HAP-1 (cell line): ENCODE data around the gene TMEM174.

Experiments
- DNase-seq, 2 experiments: peaks; one replicate each; pipeline ENCODE4 v3.0.0-alpha.2; 2016 to 2020; ENCODE audit warnings: low spot score in 2 of 2
- H3K27me3 ChIP-seq: fragments of 250-450 bp; sonication (Bioruptor Pico); 2 replicates; pipeline ENCODE4 v1.5.1; 2020; ENCODE audit warnings: low read depth, mild to moderate bottlenecking, moderate library complexity
- H3K36me3 ChIP-seq: fragments of 250-450 bp; sonication (Bioruptor Pico); replicated peaks from 2 replicates; pipeline ENCODE4 v1.5.1; 2020; ENCODE audit warnings: mild to moderate bottlenecking
- H3K4me1 ChIP-seq: fragments of 250-450 bp; sonication (Bioruptor Pico); 2 replicates; pipeline ENCODE4 v1.5.1; 2020; ENCODE audit warnings: mild to moderate bottlenecking
- H3K4me3 ChIP-seq: fragments of 250-450 bp; sonication (Bioruptor Pico); 2 replicates; pipeline ENCODE4 v1.5.1; 2020; ENCODE audit warnings: mild to moderate bottlenecking, moderate library complexity
- H3K9me3 ChIP-seq: fragments of 250-450 bp; sonication (Bioruptor Pico); 2 replicates; pipeline ENCODE4 v1.5.1; 2020; ENCODE audit warnings: mild to moderate bottlenecking, moderate library complexity
- in situ Hi-C: fragments of 300-500 bp; cut with MboI; formaldehyde crosslinking; loops from 3 replicates; pipeline ENCODE4 v1.14.3; 2020; ENCODE audit warnings: low sequenced_read_pairs, inconsistent platforms, mixed read lengths

Gene TMEM174, protein sequence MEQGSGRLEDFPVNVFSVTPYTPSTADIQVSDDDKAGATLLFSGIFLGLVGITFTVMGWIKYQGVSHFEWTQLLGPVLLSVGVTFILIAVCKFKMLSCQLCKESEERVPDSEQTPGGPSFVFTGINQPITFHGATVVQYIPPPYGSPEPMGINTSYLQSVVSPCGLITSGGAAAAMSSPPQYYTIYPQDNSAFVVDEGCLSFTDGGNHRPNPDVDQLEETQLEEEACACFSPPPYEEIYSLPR

DNA sequence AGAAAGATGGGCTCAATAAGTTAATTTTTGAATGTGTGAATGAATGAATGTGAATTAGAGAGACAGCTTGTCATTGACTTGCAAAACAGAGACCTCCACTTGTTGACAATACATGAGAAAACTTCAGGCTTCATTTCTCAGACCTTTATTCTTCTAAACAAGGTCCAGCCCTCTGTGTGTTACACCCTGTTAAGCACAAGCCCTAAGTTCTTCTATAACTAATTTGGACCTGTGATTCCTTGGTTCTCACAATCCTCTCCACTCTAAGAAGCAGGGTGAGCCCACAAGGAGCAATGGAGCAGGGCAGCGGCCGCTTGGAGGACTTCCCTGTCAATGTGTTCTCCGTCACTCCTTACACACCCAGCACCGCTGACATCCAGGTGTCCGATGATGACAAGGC lies at the start of gene TMEM174:
Gene TMEM174 (plus strand): TSS at position 243 of the 400 bp plus-strand sequence. CDS start 51 bp downstream, at position 294.
- H3K9me3 ChIP-seq, result no peaks in the 10 kb centered on the region
- H3K4me1 ChIP-seq, result peaks cover 3% of the 10 kb centered on the region; the same call in 1 of the 2 replicates
- H3K36me3 ChIP-seq, result no peaks in the 10 kb centered on the region
- DNase-seq, result no peak
- in situ Hi-C loops, result no loop called here
- H3K4me3 ChIP-seq, result no peak within 1 kb of the TSS
- no peaks in the 10 kb centered on the region for H3K27me3 ChIP-seq

DNA sequence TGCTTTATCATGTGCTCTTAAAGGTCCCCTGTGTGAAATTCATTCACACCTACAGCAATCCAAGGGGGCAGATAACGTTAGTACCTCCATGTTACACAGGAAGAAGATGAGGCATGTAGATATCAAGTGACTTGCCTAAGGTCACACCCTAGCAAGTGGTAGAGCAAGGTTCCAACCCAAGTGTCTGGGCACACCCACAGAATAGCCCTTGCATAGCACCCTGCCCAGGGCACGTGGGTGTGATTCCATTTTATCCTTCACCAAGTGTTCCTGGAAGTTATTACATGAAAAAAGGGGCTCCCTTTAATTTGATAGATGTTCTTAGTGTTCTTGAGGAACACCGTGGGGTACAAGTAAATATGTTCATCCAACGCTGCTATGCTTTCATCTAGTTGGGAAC lies 47.7 kb upstream of the TMEM174 start:
- H3K36me3 ChIP-seq, result no peaks in the 10 kb centered on the region
- no peak overlapping the region for H3K4me3 ChIP-seq
- no peaks in the 10 kb centered on the region; the same call in 1 of the 2 replicates for H3K4me1 ChIP-seq
- no peaks in the 10 kb centered on the region for H3K9me3 ChIP-seq
- H3K27me3 ChIP-seq, result peaks cover 3% of the 10 kb centered on the region
- in situ Hi-C loops, result no loop called here
- DNase-seq, result no peak

DNA sequence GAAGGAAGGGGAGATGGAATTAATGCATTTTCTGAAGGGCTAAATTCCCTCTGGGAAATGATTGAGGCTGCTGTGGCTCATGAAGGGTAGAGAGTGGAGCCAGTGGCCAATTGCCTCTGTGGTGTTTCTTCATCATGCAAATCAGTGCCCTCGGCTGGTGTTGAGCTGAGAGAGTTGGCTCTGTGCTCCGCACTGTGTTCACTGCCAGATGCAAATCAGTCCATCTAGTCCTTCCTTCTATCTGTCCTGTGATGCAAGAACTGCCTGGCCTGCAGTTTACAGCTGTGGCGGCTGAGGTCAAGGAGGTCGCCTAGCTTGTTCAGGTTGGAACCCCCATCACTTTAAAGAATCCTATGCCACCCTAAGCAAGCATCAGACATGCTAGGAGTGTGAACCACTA lies 46.6 kb upstream of the TMEM174 start:
- no peak overlapping the region for H3K4me3 ChIP-seq
- in situ Hi-C loops, result no loop called here
- no peaks in the 10 kb centered on the region for H3K4me1 ChIP-seq
- DNase-seq, result no peak
- H3K36me3 ChIP-seq, result no peaks in the 10 kb centered on the region
- H3K9me3 ChIP-seq, result no peaks in the 10 kb centered on the region
- no peaks in the 10 kb centered on the region; the same call in 1 of the 2 replicates for H3K27me3 ChIP-seq

DNA sequence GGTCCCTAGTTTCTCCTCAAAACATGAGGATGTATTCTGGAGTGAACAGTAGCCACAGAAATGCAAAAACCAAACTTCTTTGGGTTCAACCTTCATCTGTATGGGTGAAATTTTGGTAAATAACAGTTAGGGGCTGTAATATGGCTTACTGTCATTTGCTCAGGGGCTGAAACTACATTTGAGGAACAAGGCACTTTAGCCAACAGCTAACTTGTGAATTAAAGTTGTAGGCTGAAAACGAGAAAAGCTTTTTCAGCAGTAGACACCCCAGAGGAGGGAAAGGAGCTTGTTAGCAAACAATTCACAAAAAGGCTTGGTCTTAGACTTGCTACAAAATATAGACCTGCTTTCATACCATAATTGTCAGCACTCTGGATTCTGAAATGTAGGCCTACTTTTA lies 46.0 kb upstream of the TMEM174 start:
- DNase-seq, result no peak
- no peaks in the 10 kb centered on the region for H3K9me3 ChIP-seq
- no peaks in the 10 kb centered on the region for H3K36me3 ChIP-seq
- H3K4me1 ChIP-seq, result no peaks in the 10 kb centered on the region
- H3K27me3 ChIP-seq, result no peaks in the 10 kb centered on the region; the same call in 1 of the 2 replicates
- no peak overlapping the region for H3K4me3 ChIP-seq
- in situ Hi-C loops, result no loop called here

DNA sequence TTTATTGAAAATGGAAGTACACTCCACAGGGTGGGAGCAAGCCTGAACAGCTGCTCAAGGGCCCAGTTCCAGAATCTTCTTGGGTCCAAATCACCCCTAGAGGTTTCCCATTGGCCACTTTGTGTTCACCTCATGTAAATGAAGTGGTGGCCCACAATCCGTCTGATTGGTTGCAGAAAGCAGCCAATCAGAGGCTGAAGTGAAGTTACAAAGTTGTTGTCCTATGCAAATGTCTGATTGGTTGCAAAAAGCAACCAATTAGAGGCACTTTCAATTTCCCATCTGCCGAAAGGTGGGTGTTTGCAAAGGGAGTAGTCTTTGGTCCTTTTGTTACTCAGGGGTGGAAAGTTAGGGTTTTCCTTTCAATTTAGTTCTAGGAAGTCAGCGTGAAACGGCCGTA lies 43.9 kb upstream of the TMEM174 start:
- Histone ChIP-seq H3K36me3 (no peaks in the 10 kb centered on the region), H3K4me3 (no peak overlapping the region), H3K9me3 (no peaks in the 10 kb centered on the region), H3K27me3 (no peaks in the 10 kb centered on the region), H3K4me1 (no peaks in the 10 kb centered on the region)
- DNase-seq, result no peak
- in situ Hi-C loops, result no loop called here

DNA sequence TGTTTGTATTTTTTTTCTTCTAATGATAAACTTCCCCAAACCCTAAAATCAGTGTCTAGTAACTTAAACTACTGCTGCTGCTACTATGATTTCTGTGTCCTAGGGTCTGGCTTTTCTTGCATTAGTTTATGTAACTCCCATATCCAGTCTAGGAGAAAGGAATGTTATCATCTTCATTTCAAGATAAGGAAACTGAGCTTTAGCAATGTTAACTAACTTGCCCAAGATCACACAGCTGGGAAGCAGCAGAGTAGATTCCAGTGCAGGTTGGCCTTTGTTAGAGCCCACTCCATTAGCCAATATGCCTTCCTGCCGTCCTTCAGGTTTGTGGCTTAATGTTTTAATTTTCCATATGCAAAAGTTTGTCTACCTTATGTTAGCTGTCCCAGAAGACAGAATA lies 42.2 kb upstream of the TMEM174 start:
- Histone ChIP-seq H3K36me3 (no peaks in the 10 kb centered on the region), H3K9me3 (no peaks in the 10 kb centered on the region), H3K4me3 (no peak overlapping the region), H3K4me1 (no peaks in the 10 kb centered on the region), H3K27me3 (no peaks in the 10 kb centered on the region)
- in situ Hi-C loops, result no loop called here
- DNase-seq, result no peak

DNA sequence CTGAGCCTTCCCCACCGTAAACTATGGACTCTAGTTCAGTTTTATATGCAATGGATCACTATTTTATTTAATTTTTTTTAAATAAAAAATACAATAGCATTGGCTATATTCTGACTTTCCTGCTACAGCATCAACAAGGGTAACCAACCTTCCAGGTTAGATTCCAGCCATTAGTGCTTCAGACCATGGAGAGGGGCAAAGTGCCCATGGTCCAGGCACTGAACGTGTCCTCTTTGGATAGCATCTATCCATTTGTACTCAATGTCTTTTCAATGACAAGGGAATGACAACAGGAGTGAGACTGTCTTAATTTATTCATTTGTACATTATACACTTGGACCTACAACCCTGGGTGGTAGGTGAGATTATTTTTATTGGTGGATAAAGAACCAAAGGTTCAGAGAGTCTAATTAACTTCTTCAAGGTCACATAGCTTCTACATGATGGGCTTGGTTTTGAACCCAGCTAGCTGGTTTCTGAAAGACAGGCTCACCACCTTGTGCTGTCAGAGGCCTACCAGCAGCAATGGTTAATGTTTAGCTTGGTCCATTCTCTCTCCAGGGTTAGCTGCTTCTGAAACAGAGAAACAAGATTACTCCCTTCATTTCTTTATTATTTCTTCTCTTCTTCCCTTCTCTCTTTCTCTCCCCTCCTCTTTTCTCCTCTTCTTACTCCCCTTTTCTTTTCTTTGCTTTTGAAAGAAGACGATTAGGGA lies 41.1 kb upstream of the TMEM174 start:
- Histone ChIP-seq H3K4me1 (no peaks in the 10 kb centered on the region), H3K9me3 (no peaks in the 10 kb centered on the region), H3K27me3 (no peaks in the 10 kb centered on the region), H3K36me3 (no peaks in the 10 kb centered on the region), H3K4me3 (no peak overlapping the region)
- in situ Hi-C loops, result no loop called here
- no peak for DNase-seq

DNA sequence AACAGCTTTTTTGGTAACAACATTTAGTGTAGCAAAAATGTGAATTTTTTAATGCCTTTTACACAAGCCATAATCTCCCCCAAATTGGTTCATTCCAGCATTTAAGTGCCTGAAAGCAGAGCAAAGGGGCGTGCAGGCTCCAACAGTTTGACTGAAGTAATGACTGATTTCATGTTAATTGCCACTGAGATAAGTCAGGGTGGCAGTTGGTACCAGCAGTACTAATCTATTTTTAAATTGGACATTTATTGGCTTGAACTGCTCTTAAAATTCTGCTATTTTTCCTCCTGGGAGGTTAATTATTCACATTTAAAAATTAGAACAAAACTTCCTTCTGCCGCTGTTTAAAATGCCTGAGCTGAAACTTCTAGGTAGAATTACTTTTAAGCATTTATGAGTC lies 40.2 kb upstream of the TMEM174 start:
- H3K4me3 ChIP-seq, result no peak overlapping the region
- H3K27me3 ChIP-seq, result no peaks in the 10 kb centered on the region
- H3K36me3 ChIP-seq, result no peaks in the 10 kb centered on the region
- no peak for DNase-seq
- no peaks in the 10 kb centered on the region for H3K4me1 ChIP-seq
- in situ Hi-C loops, result no loop called here
- H3K9me3 ChIP-seq, result no peaks in the 10 kb centered on the region

DNA sequence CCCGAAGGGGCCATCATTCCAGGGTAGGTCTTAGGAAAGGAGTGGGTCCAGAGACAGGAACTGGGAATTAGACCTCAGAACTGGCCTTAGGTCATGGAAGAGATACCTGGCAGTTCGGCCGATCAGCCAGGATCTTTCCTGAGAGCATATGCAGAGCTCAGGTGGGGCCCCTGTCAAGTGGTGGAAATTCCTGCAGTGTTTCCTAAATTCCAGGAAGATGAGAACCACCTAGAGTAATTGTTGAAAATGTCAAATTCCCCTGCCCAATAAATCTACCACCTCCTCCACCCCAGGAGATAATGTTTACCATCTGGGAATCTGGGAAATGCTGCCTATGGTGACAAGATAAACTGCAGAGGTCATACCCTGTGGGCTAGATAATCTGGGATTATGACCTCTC lies 38.0 kb upstream of the TMEM174 start:
- no peaks in the 10 kb centered on the region for H3K4me1 ChIP-seq
- DNase-seq, result no peak
- no peak overlapping the region for H3K4me3 ChIP-seq
- in situ Hi-C loops, result no loop called here
- no peaks in the 10 kb centered on the region for H3K9me3 ChIP-seq
- H3K36me3 ChIP-seq, result no peaks in the 10 kb centered on the region
- H3K27me3 ChIP-seq, result no peaks in the 10 kb centered on the region

DNA sequence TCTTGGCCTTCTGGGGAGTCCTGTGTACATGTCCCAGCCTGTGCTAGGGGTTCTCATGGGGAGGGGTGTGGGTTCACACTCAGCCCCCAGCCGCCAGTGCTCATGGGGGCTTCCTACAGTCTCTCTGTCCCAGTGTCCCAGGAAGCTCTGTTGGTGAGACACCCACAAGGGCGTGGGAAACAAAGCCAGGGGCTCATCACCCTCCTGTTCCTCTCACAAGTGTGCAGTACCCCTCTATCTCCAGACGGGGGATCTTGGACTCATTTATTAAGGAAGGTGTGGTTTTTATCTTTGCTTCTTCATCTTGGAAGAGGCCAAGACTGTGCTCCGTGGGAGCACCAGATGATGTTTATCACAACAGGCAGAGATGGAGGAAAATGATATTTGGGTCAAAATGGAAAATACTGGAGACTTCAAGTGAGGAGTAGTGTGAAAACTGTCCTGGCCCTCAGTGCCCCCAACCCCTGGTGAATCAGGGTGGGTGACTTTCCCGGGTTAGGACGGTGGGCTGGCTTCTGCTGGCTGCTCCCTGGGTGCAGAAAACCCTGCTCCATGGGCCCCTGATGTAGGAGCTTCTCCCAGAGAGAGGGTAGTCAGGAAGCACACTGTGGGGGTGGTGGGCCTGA lies 37.5 kb upstream of the TMEM174 start:
- peak; percentile 13 to 44 for DNase-seq

DNA sequence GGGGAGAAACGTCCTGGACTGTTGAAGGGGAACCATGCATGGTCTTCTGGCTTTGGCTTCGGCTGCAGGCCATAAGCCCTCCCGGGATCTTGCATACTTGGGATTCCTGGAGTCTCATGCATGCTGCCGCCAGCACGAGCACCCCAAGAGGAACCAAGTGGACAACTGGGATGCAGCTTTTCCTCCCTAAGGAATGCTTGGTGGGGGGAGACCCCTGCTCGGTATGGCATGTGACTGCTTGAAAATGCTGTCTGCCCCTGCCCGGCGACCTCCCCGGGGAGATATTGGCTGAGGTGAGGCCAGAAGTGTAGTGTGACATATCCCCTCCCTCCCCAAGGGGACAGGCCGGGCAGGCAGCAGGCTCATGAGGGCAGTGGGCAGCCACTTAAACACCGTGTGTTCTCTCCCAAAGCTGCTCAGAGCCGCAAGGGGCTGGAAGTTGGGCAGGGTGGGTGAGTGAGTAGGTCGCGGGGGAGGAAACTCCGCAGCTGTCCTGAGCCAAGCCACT lies 36.9 kb upstream of the TMEM174 start:
- Histone ChIP-seq H3K27me3 (no peaks in the 10 kb centered on the region), H3K4me1 (no peaks in the 10 kb centered on the region), H3K9me3 (no peaks in the 10 kb centered on the region), H3K36me3 (no peaks in the 10 kb centered on the region), H3K4me3 (no peak overlapping the region)
- in situ Hi-C loops, result no loop called here
- no peak for DNase-seq

More for the DNA sequence above, 37.5 kb upstream of the TMEM174 start:
- Histone ChIP-seq H3K27me3 (no peaks in the 10 kb centered on the region), H3K9me3 (no peaks in the 10 kb centered on the region), H3K4me3 (no peak overlapping the region), H3K4me1 (no peaks in the 10 kb centered on the region), H3K36me3 (no peaks in the 10 kb centered on the region)
- in situ Hi-C loops, result no loop called here

DNA sequence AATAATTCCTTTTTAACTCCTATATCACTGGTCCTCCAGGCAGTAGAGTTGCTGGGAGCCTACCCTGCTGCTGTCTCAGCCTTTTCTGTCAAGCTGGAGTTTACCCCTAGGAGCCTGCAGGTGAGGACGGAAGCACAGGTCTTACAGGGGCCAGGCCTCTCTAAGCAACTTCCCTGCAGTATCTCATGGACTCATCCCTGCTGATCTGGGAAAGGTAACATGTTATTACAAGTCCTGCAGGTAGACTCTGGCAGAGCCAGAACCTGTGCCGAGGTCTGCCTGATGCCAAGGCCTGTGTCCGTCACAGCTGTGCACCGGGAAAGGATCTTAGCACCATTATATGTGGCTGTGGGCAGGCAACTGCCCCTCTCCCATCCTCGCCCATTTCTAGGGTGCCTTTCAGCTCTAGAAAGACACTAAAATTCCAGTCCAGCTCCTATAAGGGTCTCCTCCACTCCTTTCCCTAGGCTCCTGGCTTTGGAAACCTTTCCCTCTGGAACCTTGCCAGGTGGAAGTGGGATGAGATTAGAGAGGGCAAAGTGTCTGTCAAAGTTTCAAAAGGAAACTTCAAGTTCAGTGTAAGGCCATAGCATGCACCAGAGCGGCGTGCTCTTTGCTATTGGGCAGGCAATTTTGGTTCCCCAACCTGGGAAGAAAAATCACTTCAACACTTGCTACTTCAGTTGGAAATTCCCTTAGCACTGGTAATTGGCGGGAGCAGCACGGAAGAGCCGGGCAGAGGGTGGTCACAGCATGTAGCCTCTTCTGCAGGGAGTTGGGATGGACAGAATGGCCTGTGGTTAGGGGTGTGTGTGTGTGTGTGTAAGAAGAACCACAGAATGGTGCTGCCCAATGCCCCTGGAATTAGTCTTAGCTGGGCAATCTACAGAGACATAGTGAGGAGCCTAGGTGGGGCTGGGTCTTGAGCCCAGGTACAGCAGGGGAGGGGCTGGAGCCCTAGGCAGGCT lies 35.1 kb upstream of the TMEM174 start:
- no peaks in the 10 kb centered on the region for H3K27me3 ChIP-seq
- no peak overlapping the region for H3K4me3 ChIP-seq
- no peaks in the 10 kb centered on the region for H3K36me3 ChIP-seq
- no peaks in the 10 kb centered on the region for H3K4me1 ChIP-seq
- no peaks in the 10 kb centered on the region for H3K9me3 ChIP-seq
- no peak for DNase-seq
- in situ Hi-C loops, result no loop called here

DNA sequence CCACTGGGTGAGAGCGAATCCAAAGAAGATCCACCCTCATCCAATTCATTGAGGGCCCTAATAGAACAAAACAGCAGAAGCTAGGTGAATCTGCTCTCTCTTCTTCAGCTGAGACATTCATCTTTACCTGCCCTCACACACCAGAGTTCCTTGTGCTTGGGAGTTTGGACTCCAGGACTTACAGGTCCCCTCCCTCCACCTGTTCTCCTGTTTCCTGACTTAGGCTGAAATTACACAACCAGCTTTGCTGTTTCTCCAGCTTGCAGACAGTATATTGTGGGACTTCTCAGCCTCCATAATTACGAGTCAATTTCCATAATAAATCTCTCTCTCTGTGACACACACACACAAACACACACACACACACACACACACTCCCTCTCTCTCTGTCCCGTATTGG lies 33.5 kb upstream of the TMEM174 start:
- Histone ChIP-seq H3K4me1 (no peaks in the 10 kb centered on the region), H3K27me3 (no peaks in the 10 kb centered on the region), H3K36me3 (no peaks in the 10 kb centered on the region), H3K4me3 (no peak overlapping the region), H3K9me3 (no peaks in the 10 kb centered on the region)
- in situ Hi-C loops, result no loop called here
- no peak for DNase-seq
